DND-41 (cell line): ENCODE measurements around the gene RPL3.

ENCODE experiments used
- ATAC-seq: fragments of 200-7000 bp; cut with Tn5 transposase; 3 replicates; pipeline ENCODE4 v1.9.1; 2021; ENCODE audit warnings: low read depth; ENCODE audit not compliant: insufficient read depth
- DNase-seq: peaks from one replicate; pipeline ENCODE4 v3.0.0-alpha.2; 2020
- H2AFZ ChIP-seq: 2 replicates; pipeline ENCODE4 v1.6.0; 2012; ENCODE audit warnings: low read depth, low read length
- H3K27ac ChIP-seq: 2 replicates; pipeline ENCODE4 v1.5.1; 2012; ENCODE audit warnings: low read length, inconsistent platforms
- H3K27me3 ChIP-seq: fragments of 200-600 bp; sonication (generic); 2 replicates; pipeline ENCODE4 v1.6.0; 2012; ENCODE audit warnings: low read length, mild to moderate bottlenecking, inconsistent platforms; ENCODE audit not compliant: insufficient read depth, poor library complexity
- H3K36me3 ChIP-seq: 2 replicates; pipeline ENCODE4 v1.5.1; 2012; ENCODE audit warnings: low read length, inconsistent platforms; ENCODE audit not compliant: insufficient read depth
- H3K4me1 ChIP-seq: 2 replicates; pipeline ENCODE4 v1.5.1; 2012; ENCODE audit warnings: mild to moderate bottlenecking, low read length; ENCODE audit not compliant: insufficient read depth
- H3K4me2 ChIP-seq: 2 replicates; pipeline ENCODE4 v1.6.0; 2012; ENCODE audit warnings: mild to moderate bottlenecking, moderate library complexity, low read length, inconsistent platforms; ENCODE audit not compliant: insufficient read depth
- H3K4me3 ChIP-seq, 2 experiments: fragments of 200-600 bp in 1 of 2; shearing (Covaris generic) in 1 of 2; 2 replicates each; pipeline ENCODE4 v1.5.1; 2012 to 2016; ENCODE audit warnings: inconsistent platforms in 2 of 2, low read length in 2 of 2, mild to moderate bottlenecking in 2 of 2, low read depth in 1 of 2, moderate library complexity in 1 of 2
- H3K79me2 ChIP-seq: 2 replicates; pipeline ENCODE4 v1.6.0; 2012; ENCODE audit warnings: low read length, inconsistent platforms; ENCODE audit not compliant: insufficient read depth
- H3K9ac ChIP-seq: 2 replicates; pipeline ENCODE4 v1.6.0; 2012; ENCODE audit warnings: low read depth, mild to moderate bottlenecking, inconsistent platforms, low read length, moderate library complexity
- H3K9me3 ChIP-seq: 2 replicates; pipeline ENCODE4 v1.5.1; 2012; ENCODE audit warnings: low read length, moderate library complexity, mild to moderate bottlenecking, inconsistent platforms; ENCODE audit not compliant: insufficient read depth, severe bottlenecking
- H4K20me1 ChIP-seq: 2 replicates; pipeline ENCODE4 v1.6.0; 2012; ENCODE audit warnings: low read length; ENCODE audit not compliant: insufficient read depth
- CTCF ChIP-seq: IDR thresholded peaks from 2 replicates; pipeline ENCODE4 v1.5.1; 2012; ENCODE audit warnings: borderline replicate concordance, low read length, moderate library complexity, mild to moderate bottlenecking; ENCODE audit not compliant: poor library complexity, severe bottlenecking; ENCODE audit errors: extremely low read depth
- EZH2 ChIP-seq: IDR thresholded peaks from 3 replicates; pipeline ENCODE4 v1.6.1; 2012; ENCODE audit warnings: borderline replicate concordance, low read depth, mild to moderate bottlenecking, moderate library complexity, low read length, inconsistent platforms; ENCODE audit not compliant: severe bottlenecking

The RPL3 gene

GRCh38 chr22:39269095-39269790 is 50.2 kb downstream of the RPL3 start:
- no peaks in the 10 kb centered on the region for H3K27me3 ChIP-seq
- H3K4me3 ChIP-seq, result no peak overlapping the region
- H3K4me2 ChIP-seq, result no peak overlapping the region
- H2AFZ ChIP-seq, result no peak overlapping the region
- H4K20me1 ChIP-seq, result no peaks in the 10 kb centered on the region
- TF ChIP-seq EZH2 (no peak), CTCF (no peak)
- ATAC-seq (no peak), DNase-seq (no peak)
- no peaks in the 10 kb centered on the region for H3K9me3 ChIP-seq
- H3K36me3 ChIP-seq, result no peaks in the 10 kb centered on the region
- H3K4me1 ChIP-seq, result no peaks in the 10 kb centered on the region
- no peak overlapping the region for H3K9ac ChIP-seq
- no peak overlapping the region for H3K27ac ChIP-seq
- H3K79me2 ChIP-seq, result no peaks in the 10 kb centered on the region

- Histone ChIP-seq H3K27me3 (no peaks in the 10 kb centered on the region), H3K4me1 (no peaks in the 10 kb centered on the region), H2AFZ (no peak overlapping the region), H3K36me3 (no peaks in the 10 kb centered on the region), H3K9me3 (no peaks in the 10 kb centered on the region), H4K20me1 (no peaks in the 10 kb centered on the region), H3K4me2 (no peak overlapping the region), H3K9ac (no peak overlapping the region), H3K27ac (no peak overlapping the region), H3K79me2 (no peaks in the 10 kb centered on the region), H3K4me3 (no peak overlapping the region)
- no peak for TF ChIP-seq EZH2
- no peak for TF ChIP-seq CTCF
- DNase-seq (no peak), ATAC-seq (no peak)
These were observed 50.8 kb downstream of the RPL3 start for GRCh38 chr22:39268645-39269044.

- H3K9ac ChIP-seq, result no peak overlapping the region
- DNase-seq (no peak), ATAC-seq (no peak)
- no peaks in the 10 kb centered on the region for H3K27me3 ChIP-seq
- H3K9me3 ChIP-seq, result no peaks in the 10 kb centered on the region
- H3K4me1 ChIP-seq, result no peaks in the 10 kb centered on the region
- TF ChIP-seq CTCF, result no peak
- no peaks in the 10 kb centered on the region for H3K36me3 ChIP-seq
- H3K27ac ChIP-seq, result no peak overlapping the region
- H3K4me2 ChIP-seq, result no peak overlapping the region
- H3K79me2 ChIP-seq, result no peaks in the 10 kb centered on the region
- no peak overlapping the region for H2AFZ ChIP-seq
- H3K4me3 ChIP-seq, result no peak overlapping the region
- H4K20me1 ChIP-seq, result no peaks in the 10 kb centered on the region
These were observed 51.4 kb downstream of the RPL3 start for GRCh38 chr22:39267974-39268373.
